A673 (cell line): ENCODE data around the gene MICALL2.

Experiments
- EZH2 ChIP-seq: fragments of 200-600 bp; sonication (generic); IDR thresholded peaks from 2 replicates; pipeline ENCODE4 v1.6.1; 2017; ENCODE audit warnings: borderline replicate concordance, low read depth, mild to moderate bottlenecking, mixed read lengths, antibody characterized with exemption, low read length; ENCODE audit not compliant: poor library complexity, severe bottlenecking
- TF ChIP-seq, protein P1 (sequence below): fragments of 300-800, 200-600 bp; sonication (generic); conservative IDR thresholded peaks from 2 replicates; pipeline ENCODE4 v1.5.1; 2017; ENCODE audit warnings: low read depth, mild to moderate bottlenecking, antibody characterized with exemption, low read length, moderate library complexity, mixed read lengths

DNA sequence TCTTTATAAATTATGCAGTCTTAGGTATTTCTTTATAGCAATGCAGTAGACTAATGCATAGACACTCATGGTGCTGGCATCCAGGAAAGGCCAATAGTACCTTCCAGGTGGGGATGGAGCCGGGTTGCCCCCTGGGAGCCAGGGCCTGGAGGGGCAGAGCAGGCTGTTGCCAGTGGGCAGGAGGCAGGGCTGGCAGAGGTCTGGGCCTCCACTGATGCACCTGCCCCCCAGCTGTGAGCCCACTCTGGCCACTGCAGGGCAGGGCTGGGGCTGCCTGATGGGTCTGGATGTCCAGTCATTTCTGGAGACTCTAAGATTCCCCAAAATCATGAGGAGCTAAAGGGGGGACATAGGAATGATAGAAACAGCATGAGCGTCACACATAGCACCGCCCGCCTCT lies 66.7 kb downstream of the MICALL2 start:
- no peak for TF ChIP-seq EZH2
- TF ChIP-seq, protein P1, sequence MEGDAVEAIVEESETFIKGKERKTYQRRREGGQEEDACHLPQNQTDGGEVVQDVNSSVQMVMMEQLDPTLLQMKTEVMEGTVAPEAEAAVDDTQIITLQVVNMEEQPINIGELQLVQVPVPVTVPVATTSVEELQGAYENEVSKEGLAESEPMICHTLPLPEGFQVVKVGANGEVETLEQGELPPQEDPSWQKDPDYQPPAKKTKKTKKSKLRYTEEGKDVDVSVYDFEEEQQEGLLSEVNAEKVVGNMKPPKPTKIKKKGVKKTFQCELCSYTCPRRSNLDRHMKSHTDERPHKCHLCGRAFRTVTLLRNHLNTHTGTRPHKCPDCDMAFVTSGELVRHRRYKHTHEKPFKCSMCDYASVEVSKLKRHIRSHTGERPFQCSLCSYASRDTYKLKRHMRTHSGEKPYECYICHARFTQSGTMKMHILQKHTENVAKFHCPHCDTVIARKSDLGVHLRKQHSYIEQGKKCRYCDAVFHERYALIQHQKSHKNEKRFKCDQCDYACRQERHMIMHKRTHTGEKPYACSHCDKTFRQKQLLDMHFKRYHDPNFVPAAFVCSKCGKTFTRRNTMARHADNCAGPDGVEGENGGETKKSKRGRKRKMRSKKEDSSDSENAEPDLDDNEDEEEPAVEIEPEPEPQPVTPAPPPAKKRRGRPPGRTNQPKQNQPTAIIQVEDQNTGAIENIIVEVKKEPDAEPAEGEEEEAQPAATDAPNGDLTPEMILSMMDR, result no peak
